Measurements from ENCODE around the gene MSRB1.
"Not testable (repeated sequence)": the region's sequence is repeated elsewhere in the genome, so short reads cannot be mapped to it uniquely, and the experiment has no call there.

Gene MSRB1

GRCh38 chr16:1915732-1916639 lies 27.0 kb downstream of the MSRB1 start:
- DNase-seq: no peak

DNA sequence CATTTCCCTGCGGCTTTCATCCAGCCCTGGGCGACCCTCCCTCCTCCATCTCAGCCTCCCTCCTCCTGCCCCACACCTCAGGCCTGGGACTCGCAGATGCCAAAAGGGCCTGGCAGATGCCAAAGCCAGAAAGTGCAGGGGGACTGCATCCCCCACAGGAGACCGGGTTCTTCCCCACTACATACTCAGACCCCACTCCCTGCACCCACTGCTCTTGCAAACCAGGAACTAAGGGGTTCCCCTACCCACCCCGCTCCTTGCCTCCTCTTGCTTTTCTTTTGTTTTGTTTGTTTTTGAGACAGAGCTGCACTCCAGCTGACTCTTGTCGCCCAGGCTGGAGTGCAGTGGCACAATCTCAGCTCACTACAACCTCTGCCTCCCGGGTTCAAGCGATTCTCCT lies 28.0 kb downstream of the MSRB1 start:
- DNase-seq: no peak

- DNase-seq: no peak
These were observed 28.9 kb downstream of the MSRB1 start for GRCh38 chr16:1914084-1914608.

DNA sequence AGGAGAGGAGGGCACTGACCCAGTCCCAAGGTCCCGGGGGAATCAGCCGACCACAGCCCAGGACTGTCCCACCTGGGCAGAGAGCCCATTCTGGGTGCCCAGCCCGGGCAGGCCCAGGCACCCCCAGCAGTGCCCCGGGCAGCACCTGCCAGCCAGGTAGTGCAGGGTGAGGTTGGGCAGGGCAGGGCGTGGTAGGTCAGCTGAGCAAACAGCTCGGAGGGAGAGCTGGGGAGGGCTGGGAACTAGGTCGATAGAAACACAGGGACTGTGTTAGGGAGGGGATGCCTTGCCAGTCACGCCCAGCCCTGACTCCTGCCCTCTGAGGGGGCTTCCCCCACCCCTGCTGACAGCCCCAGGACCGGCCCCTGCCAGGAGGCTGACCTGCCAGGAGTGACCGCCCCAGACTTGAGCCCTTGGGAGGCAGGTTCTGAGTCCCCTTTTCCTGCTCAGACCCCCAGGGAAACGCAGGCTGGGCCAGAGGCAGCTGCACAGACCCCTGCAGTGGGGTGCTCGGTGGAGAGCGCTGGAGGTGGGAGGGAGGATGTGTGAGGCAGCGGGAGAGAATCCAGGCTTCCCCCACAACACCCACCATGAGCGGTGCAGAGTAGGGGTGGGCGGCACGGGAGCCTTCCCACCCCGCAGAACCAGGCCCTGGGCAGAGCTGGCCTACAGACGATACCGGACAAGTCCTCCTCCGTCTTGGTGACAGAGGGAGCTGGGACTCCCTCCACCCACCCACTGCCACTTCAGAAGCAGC lies 29.5 kb downstream of the MSRB1 start:
- no peak for DNase-seq

- DNase-seq: no peak
These were observed 30.8 kb downstream of the MSRB1 start for GRCh38 chr16:1912215-1912543.

- DNase-seq: no peak
These were observed 31.4 kb downstream of the MSRB1 start for GRCh38 chr16:1911467-1912214.

GRCh38 chr16:1909561-1910231 lies 33.3 kb downstream of the MSRB1 start:
- no peak for DNase-seq

GRCh38 chr16:1908983-1909382 lies 34.0 kb downstream of the MSRB1 start:
- no peak for DNase-seq

DNA sequence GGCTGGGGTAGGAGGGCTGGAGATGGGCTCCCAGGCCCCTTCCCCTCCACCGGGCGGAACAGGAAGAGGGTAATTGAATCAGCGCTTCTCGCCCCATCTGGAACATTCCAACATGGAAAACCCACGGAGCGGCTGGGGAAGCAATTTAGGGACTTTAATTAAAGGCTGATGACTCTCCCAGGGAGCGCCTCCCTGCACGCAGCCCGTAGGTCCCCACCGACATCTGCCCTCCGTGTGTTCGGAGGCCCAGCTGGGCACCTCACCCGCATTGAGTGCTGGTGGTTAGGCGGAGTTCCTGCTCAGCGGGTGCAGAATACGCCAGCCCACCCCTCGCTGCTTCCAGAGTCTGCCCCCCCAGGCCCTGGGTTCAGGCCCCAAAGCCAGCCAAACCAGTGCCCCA lies 34.8 kb downstream of the MSRB1 start:
- DNase-seq: no peak

DNA sequence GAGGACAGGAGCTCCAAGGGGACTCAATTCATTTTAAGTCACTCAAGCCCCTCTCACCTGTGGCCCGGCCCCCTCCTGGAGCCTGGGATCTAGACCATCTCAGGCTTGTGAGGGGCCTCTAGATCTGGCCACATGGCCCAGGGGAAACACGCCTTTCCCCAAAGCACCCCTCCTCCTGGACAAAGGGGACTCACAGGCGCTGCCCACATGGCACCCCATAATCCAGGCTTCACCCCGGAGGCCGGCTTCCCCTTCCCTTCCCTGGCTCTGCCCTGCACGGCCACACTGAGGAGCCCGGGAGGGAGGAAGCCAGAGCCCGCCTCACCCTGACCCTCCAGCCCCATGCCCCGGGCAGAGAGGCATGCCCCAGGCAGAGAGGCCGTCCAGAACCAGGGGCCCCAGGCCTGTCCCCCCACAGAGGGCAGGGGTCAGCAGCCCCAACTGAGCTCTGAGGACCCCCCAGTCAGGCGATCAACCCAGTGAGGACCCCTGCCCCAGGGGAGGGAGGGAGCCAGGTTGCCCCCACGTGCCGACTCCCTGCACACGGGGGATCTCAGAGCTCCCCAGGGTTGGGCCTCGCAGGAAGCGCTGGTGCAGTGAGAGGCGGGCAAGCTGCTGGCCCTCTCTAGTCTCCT lies 35.7 kb downstream of the MSRB1 start:
- DNase-seq: no peak

DNA sequence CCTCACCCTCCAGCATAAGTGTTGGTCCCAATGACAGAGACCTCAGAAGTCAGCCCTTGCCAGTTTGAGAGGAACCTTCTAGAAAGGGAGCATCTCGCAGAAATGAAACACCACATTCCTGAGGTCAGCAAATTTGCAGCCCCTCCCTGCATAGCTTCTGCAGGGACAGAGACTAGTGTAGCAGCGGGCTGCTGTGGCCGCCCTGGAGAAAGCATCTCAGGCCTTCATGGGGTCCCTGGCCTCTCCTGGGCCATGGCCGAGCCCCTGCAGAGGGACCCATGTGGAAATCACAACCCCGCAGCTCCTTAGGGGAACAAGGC lies 36.2 kb downstream of the MSRB1 start:
- no peak for DNase-seq

DNA sequence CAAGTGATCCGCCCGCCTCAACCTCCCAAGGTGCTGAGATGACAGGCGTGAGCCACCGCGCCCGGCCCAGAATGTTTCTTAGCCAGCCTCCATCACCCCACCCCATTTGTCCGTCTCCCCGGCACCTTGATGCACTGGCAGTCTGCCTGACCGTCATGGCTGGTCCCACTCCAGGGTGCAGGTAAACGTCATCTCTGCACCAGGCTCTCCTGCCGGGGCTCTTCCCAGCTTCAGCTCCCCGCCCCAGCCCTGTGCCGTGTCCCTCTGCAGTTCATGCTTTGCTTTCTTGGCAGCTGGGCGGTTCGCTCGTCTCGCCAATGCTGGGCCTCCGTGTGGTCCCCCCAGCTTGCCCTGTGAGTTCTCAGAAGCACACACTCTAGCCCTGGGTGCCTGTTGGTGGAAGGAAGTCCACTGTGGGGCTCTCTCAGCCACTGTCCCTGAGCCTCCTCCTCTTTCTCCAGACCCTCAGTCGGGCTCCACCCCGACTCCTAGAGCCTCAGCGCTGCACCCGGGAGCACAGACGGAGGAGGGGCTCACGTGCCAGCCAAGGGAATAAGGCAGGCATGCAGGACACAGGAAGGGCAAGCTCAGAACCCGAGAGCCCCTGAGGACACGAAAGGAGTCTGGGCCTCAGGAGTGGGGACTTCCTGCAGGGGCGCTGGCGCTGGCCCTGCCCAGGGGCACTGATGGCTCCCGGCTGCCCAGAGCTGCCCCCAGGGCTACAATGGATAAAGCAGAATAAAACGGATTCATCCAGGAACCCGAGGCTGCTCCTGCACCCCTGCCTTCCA lies 36.7 kb downstream of the MSRB1 start:
- no peak for DNase-seq

- DNase-seq: no peak
These were observed 38.9 kb downstream of the MSRB1 start for GRCh38 chr16:1903845-1904840.

DNA sequence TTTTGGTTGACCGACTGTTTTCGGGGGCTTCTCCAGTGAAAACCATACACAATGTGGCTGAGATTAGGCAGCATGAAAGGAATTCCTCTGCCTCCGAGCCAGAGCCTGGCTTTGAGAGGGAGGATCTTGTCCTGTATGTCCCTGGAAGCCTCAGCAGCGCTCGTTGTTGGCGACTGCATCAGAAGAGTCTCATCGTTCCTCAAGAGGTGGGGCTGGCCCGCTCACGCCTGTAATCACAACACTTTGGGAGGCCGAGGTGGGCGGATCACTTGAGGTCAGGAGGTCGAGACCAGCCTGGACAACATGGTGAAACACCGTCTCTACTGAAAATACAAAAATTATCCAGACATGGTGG lies 39.8 kb downstream of the MSRB1 start:
- DNase-seq: no peak

DNA sequence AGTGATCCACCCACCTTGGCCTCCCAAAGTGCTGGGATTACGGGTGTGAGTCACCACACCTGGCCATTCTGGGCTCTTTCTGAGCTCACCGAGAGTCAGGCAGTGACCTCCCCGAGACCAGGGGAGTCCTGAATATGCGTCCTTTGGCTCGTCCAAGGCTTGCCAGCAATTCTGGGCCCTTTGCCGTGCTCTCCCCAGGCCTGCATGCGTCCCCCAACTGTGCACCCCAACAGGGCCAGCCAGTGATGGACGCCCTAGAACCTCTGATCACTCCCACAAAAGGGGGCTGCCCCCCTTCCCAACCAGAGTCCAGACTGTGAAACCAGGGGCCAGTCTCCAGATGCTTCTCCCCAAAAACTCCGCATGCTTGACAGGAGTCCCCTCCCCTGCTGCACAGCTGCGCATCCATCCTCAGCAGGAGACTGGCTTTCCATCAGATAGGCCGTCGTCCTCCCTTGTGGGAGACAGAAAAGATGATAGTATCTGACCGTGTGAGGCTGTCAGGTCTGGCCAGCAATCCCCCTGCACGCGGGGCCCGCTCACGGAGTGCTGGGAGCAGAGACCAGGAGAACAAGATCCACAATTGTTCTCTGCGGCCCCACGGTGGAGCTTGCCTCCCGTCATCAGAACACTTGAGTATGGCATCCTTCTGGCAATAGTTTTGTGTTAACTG lies 40.3 kb downstream of the MSRB1 start:
- DNase-seq: no peak

DNA sequence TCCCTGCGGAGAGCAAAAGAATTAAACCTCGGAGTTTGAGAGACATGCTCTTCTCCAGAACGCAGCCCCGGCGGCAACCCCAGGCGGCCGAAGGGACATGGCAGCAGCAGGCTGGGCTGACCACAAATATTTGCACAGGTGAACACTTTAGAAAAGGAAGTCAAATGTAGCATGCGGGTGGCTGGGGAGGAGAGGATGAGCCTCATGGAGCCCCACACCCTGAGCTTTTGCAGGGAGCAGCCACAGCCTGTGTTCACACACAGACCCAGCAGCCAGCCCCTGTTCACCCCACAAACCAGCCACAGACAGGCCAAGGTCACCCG lies 42.6 kb downstream of the MSRB1 start:
- DNase-seq: no peak

- DNase-seq: no peak
These were observed 43.2 kb downstream of the MSRB1 start for GRCh38 chr16:1899641-1900451.

DNA sequence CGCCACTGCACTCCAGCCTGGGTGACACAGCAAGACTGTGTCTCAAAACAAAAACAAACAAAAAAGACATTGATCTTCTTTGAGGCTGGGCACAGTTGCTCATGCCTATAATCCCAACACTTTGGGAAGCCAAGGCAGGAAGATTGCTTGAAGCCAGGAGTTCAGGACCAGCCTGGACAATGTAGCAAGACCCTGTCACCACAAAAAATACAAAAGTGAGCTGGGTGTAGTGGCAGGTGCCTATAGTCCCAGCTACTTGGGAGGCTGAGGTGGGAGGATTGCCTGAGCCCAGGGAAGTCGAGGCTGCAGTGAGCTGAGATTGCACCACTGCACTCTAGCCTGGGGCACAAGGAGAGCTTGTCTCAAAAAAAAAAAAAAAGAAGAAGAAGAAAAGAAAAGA lies 45.3 kb downstream of the MSRB1 start:
- DNase-seq: not testable (repeated sequence)

Data from stimulated activated CD4-positive, alpha-beta T cell treated with anti-CD3 and anti-CD28 coated beads, Interleukin-4, amount 100 ng/mL, for 4 hours (primary cell).